NCI-H1436 treated with DMSO at 0.1 percent for 48 hours (cell line): Measurements from ENCODE around the gene P2RX5.
A peak's percentile ranks its signal among the peaks of the same experiment; 100 is the strongest.
"Not testable (repeated sequence)": the region's sequence is repeated elsewhere in the genome, so short reads cannot be mapped to it uniquely, and the experiment has no call there.

ENCODE experiments used
- DNase-seq: peaks from one replicate; lab custom pipeline; 2025; lab: John Stamatoyannopoulos, UW

Gene P2RX5

GRCh38 chr17:3695723-3696411, at the start of gene P2RX5:
Gene P2RX5, minus strand, starts transcription at chr17:3696155. Its CDS starts 150 bp downstream, at chr17:3696005.
- DNase-seq = no peak

GRCh38 chr17:3745071-3745470, 49.1 kb upstream of the P2RX5 start:
- no peak for DNase-seq

GRCh38 chr17:3744014-3744413, 48.1 kb upstream of the P2RX5 start:
- no peak for DNase-seq

DNA sequence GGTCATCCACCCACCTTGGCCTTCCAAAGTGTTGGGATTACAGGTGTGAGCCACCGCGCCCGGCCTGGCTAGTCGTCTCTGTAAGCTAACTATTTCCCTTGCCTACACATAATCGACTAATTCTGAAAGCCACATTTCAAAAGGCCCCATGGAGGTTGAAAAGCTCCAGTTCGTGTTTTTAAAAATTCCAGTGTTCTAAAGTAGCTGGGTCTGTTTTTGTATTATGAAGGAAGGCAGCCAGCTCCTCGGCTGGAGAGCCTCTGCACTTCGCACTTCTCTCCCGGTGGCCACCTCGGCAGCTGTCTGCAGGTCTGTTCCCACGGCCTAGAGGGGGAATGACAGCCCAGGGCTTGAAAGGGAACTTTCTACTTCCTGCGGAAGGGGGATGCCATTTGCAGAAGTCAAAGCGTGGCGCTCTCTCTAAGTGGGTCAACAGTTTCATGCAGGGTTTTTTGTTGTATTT, 44.7 kb upstream of the P2RX5 start:
- DNase-seq = no peak

DNA sequence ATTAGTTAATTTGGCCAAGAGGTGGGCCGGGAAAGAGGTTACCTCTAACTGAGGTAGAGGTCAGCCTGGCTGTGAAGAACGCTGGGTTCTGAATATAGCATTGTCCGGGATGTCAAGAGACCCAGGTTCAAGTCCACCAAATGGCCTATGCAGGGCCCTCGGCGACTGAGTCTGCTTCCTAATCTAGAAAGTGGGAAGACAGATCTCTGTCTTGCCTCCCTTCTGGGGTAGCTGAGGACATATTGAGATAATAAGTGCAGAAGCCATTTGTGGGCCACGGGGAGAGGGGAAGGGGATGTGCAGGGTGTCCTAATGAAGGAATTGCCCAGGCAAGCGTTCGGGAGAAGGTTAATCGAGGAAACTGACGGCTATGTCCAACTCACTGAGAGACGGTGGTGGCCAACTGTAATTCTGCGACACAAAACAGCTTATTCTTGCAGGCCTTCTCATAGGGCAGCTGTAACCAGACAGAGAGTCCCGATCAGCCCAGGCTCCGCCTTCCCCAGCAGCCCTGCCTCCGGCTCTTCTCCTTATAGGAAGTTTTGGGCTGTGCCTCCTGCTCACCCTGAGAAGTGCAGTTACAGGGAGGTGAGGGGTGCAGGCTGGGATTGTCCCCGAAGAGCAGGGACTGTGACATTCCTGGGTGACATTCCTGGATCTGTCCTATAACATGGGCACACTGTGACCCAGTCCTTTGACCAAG, 43.6 kb upstream of the P2RX5 start:
- DNase-seq = no peak

GRCh38 chr17:3738562-3739295, 42.8 kb upstream of the P2RX5 start:
- DNase-seq = no peak

GRCh38 chr17:3735515-3735914, 39.6 kb upstream of the P2RX5 start:
- DNase-seq = no peak

DNA sequence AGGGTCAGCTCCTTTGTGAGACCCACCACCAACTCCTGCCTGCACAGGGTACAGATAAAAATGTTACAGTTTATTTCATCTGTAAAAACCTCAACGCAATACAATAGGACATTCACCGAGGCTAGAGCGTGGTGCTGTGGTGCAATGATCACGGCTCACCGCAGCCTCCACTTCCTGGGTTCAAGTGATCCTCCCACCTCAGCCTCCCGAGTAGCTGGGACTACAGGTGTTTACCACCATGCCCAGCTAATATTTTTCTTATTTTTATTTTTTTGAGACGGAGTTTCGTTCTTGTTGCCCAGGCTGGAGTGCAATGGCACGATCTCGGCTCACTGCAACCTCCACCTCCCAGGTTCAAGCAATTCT, 38.9 kb upstream of the P2RX5 start:
- not testable (repeated sequence) for DNase-seq

DNA sequence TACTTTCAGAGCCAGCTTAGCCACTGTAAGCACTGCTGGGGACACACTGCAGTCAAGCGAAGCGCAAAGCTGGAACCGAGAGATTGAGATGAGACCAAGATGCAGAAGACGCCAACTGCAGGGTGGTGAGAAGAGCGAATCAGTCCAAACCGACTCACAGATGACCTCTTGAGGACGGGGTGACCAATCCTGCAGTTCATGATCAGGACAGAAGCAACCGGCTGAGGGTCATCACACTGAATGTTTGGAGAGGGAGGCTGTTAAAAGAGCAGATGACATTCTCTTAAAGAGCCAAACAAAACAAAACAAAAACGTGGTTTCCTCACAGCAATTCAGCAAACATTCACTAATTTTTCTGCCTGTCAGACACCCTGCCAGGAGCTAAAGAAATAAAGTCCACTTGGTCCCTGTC, 36.3 kb upstream of the P2RX5 start:
- no peak for DNase-seq

- no peak for DNase-seq
Observed at GRCh38 chr17:3730881-3731429, 35.0 kb upstream of the P2RX5 start.

- no peak for DNase-seq
Observed at GRCh38 chr17:3729881-3730280, 33.9 kb upstream of the P2RX5 start.

DNA sequence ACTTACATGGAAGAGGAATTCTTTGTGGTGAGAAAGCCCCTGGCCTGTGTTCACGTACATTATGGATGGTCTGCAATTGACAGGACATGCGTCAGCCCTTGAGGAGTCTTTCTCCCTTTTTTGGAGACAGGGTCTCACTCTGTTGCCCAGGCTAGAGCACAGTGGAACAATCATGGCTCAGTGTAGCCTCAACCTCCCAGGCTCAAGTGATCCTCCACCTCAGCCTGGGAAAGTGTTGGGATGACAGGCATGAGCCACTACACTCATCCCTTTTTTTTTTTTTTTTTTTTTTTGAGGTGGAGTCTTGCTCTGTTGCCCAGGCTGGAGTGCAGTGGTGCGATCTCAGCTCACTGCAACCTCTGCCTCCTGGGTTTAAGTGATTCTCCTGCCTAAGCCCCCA, 32.1 kb upstream of the P2RX5 start:
- DNase-seq = not testable (repeated sequence)

DNA sequence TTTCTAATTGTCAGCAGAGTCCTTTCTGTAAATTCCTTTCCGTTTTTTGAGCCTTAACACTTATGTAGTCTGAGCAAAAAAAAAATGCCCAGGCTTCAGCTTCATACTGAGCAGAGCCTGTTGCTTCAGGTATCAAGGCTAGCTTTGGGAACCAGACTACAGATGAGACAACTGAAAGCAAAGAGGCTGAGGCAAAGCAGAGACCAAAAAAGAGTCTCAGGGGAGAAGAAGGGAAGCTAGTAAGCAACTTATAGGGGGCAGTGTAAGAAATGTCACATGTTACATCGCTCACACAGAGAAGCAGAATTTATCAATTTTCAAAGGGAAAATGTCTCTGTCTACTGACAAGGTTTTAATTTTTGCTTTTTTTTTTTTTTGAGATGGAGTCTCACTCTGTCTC, 31.1 kb upstream of the P2RX5 start:
- no peak for DNase-seq

- DNase-seq = no peak
Observed at GRCh38 chr17:3724378-3725077, 28.6 kb upstream of the P2RX5 start.

DNA sequence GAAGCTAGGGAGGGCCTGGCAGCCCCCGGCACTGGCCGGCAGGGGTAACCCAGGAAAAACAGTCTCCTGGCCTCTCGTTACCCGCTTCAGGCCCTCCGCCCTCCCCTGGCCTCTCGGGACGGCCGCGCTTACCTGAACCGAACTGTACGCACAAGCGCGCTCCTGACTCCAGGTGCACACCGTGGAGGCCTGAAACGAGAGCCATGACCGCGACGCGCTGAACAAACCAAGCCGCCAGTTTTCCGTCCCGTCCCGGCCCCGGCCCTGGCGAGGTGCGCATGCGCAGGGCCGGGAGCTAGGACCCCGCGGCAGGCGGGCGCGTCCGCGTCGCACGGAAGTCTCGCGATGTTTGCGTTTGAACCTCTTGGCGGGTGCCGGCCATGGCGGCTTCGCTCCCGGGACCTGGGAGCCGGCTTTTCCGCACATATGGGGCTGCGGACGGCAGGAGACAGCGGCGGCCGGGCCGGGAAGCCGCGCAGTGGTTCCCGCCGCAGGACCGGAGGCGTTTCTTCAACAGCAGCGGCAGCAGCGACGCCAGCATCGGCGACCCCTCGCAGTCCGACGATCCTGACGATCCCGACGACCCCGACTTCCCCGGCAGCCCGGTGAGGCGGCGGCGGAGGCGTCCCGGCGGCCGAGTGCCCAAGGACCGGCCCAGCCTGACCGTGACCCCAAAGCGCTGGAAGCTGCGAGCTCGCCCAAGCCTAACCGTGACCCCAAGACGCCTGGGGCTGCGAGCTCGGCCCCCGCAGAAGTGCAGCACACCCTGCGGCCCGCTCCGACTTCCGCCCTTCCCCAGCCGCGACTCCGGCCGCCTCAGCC, 27.8 kb upstream of the P2RX5 start, which contains the start of gene HASPIN:
TSS of gene HASPIN (plus strand) at position 348 of the 822 bp plus-strand sequence. CDS start at position 381, 33 bp downstream.
- peak; percentile 46 for DNase-seq

GRCh38 chr17:3723188-3723555, 27.2 kb upstream of the P2RX5 start:
- no peak for DNase-seq

- no peak for DNase-seq
Observed at GRCh38 chr17:3722716-3723115, 26.8 kb upstream of the P2RX5 start.

GRCh38 chr17:3719265-3719664, 23.3 kb upstream of the P2RX5 start:
- no peak for DNase-seq

DNA sequence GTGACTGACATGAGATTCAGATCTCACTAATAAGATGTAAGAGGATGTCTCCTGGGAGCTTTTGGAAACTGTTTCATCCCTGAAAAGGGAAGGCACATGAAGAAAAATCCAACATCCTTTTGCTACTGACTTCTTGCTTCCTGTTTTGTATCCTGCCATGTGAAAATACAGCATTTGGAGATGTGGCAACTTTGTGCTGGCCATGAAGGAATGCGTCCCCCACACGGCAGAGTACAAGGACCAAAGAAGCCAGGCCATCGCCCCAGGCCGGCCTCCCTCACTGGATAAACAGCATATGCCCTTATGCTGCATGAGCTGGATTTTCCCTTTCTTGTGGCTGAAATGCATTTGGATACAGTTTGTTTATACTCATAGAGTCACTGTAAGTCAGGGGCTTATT, 22.2 kb upstream of the P2RX5 start:
- DNase-seq = no peak

DNA sequence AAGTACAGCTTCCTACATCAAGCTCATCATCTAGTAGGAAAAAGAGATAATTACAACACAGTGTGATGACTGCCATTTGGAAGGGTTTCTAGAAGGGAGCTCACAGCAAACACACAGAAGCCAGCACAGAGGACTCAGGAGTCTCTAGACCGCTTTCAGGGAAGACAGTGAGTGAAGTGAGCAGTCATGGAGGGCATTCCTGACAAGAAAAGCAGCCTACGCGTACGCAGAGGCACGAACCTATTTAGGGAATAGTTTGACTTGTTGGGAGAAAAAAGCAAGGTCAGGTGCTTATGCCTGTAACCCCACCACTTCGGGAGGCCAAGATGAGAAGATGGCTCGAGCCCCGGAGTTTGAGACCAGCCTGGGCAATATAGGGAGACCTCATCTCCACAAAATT, 19.3 kb upstream of the P2RX5 start:
- no peak for DNase-seq

DNA sequence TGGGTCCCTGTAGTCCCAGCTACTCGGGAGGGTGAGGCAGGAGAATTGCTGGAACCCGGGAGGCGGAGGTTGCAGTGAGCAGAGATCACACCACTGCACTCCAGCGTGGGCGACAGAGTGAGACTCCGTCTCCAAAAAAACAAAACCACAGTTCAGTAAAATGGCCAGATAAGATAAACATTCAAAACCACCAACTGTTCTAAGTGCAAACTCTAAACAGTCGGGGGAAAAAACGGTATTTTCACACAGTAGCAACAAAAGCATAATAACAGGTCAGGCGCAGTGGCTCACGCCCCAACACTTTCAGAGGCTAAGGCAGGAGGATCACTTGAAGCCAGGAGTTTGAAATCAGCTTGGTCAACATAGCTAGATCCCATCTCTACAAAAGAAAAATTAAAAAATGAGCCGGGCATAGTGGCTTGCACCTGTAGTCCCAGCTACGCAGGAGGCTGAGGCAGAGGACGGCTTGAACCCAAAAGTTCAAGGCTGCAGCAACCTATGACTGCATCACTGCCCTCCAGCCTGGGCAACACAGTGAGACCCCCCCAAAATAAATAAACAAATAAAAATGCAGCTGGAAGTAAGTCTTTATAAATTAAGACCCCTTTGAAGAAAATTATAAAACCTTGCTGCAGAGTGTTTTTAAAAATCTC, 17.0 kb upstream of the P2RX5 start:
- DNase-seq = no peak
